Epithelial cell of prostate (primary cell): Measurements from ENCODE around the gene ABHD8.

Experiments
- DNase-seq: peaks from one replicate; pipeline ENCODE4 v3.0.0-alpha.2; 2011; ENCODE audit warnings: low read depth, low spot score
- H3K27ac ChIP-seq: fragments of 450-650 bp; 2 replicates; pipeline ENCODE4 v1.5.1; 2017; ENCODE audit warnings: mild to moderate bottlenecking

The ABHD8 gene, protein sequence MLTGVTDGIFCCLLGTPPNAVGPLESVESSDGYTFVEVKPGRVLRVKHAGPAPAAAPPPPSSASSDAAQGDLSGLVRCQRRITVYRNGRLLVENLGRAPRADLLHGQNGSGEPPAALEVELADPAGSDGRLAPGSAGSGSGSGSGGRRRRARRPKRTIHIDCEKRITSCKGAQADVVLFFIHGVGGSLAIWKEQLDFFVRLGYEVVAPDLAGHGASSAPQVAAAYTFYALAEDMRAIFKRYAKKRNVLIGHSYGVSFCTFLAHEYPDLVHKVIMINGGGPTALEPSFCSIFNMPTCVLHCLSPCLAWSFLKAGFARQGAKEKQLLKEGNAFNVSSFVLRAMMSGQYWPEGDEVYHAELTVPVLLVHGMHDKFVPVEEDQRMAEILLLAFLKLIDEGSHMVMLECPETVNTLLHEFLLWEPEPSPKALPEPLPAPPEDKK

DNA sequence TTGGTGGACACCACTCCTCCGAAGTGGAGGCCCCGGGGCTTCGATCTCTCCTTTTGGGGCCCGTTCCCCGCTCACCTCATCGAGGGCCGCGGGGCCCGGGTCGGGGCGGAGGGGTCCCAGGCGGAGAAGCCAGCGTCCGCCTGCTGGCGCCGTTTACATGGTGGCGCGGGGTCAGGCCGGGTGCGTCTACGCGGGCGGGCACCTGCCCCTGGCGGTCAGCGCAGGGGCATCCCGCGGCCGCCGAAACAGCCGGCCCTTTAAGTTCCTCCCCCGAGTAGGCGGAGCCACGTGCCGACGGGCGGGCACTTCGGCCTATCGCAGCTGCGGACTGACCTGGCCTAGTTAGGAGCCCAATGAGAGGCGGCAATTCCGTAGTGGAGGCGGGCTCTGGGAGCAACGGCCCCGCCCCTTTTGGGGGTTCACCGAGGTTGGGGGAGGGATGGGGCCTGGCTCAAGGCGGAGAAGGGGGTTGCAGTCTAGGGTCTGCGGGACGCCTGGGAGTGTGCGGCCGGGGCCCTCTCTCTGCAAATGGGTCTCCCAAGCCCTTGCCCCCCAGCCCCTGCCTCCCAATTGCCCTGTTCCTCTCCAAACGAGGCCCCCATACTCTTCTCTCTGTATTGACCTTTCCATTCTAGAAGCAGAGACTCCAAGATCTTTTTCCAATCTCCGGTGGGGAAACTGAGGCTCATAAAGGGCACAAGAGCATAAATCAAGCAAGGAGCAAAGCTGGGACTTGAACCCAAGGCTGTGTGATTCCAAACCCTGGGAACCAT lies at the start of gene ABHD8:
Gene ABHD8, minus strand, starts transcription at position 259 of the 773 bp plus-strand sequence. CDS start 1,809 bp downstream, outside the sequence.
- peak within 1 kb of the TSS; percentile 81 for H3K27ac ChIP-seq
- peak; percentile 68 for DNase-seq

DNA sequence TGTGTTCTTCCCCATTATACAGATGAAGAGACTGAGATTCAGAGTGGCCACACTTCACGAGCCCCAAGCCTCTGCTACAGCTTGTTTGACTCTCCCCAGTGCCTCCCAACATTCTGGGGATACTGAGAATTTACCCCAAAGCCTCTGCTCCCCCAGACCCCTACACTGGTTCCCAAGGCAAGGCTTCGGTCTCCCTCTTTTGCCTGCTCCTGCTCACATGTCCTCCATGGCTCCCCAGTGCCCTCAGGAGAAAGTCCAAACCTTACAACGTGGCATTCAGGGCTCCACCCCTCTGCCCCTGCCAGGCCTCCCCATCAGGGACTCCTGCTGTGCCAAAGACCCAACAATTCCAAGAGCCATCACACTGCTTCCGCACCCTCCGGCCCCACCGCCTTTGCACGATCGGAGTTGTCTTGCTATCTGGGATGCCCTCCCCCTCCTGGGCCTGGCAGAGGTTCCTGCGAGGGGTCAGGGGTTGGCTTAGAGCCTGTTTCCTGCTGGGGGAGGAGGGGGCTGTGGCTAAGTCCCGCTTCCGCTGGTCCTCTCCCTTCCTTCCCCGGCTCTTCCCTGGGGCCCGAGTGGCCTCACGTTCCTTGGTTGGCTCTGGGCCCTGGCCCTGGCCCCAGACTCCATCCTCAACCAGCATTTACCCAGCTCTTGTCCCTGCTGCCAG lies 49.5 kb upstream of the ABHD8 start:
- H3K27ac ChIP-seq, result no peak overlapping the region
- no peak for DNase-seq

DNA sequence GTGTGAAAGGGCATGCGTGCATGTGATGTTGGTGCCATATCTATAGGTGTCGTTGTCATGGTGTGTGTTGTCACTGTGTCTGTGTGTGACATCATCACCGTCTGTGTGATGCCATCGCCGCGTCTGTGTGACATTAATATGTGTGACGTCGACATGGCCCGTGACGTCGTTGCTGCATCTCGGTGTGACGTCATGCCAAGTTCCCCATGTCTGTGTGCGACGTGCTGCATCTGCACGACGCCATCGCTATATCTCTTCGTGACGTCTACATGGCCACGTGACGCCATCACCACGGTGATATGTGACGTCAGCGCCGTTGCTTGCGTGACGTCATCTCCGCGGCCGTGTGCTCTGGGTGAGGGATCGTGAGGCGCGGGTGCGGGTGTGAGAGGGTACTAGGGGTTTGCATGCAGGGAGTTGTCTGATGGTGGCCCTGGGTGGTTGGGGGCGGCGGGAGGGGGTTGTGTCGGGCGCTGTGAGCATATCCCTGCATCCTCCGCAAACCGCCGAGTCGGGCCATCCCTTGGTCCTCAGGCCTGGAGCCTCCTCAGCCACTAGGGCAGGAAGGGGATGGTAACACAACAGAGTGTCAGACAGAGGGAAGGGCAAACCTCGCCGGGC lies 48.7 kb upstream of the ABHD8 start:
- no peak for DNase-seq
- H3K27ac ChIP-seq, result no peak overlapping the region

DNA sequence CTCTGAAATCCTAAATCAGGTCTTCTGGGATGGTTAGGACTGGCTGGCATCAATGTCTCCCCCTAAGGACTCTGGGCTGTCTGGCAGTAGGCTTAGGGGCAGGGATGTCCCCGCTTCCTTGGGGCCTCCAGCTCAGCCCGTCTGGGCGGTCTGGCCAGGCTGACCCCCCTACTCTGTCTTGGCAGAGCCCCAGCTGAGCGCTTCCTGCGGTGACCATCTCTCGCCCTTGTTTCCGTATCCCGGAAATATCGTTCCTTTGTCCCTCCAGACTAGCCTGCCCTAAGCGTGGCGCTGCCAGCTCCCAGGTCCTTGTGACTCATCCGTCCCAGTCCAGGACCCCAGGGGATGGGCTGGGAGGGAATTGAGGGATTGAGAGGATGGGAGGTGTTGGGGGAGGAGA lies 45.5 kb upstream of the ABHD8 start:
- no peak overlapping the region for H3K27ac ChIP-seq
- no peak for DNase-seq

DNA sequence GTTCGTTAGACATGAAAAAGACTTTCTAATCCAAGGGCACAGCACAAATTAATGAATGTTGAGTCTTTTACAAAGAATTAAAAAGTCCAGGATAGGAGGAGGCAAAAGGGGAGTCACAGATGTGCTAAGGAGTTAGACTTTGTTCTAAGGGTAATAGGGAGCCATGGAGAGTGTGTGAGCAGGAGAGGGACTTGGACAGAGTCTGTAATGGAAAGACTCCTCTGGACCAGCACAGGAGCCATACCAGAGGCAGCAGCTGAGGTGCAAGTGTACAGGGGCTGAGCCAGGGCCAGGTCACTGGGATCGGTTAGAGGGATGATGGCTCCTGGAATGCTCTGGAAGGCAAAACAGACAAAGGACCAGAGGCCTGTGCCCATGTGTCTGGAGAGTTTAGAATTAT lies 44.7 kb upstream of the ABHD8 start:
- no peak overlapping the region for H3K27ac ChIP-seq
- no peak for DNase-seq

DNA sequence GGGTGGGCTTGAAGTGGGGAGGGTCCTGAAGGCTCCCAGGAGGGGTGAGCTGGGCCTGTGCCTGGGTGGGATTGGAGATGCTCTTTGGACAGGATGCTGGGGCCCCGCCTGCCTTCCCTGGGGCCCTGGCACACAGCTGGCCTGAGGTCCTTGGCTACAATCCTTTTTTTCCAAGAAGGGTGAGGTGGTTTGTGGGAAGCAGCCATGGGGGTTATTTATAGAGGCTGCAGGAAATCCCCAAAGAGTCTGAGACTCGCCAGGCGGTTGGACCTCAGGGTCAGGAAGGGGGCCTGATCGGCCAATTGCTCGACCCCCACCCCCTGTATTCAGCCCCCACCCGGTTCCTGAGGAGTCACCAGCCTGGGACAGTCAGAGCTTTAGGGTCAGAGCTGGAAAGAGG lies 44.1 kb upstream of the ABHD8 start:
- no peak for DNase-seq
- no peak overlapping the region for H3K27ac ChIP-seq

DNA sequence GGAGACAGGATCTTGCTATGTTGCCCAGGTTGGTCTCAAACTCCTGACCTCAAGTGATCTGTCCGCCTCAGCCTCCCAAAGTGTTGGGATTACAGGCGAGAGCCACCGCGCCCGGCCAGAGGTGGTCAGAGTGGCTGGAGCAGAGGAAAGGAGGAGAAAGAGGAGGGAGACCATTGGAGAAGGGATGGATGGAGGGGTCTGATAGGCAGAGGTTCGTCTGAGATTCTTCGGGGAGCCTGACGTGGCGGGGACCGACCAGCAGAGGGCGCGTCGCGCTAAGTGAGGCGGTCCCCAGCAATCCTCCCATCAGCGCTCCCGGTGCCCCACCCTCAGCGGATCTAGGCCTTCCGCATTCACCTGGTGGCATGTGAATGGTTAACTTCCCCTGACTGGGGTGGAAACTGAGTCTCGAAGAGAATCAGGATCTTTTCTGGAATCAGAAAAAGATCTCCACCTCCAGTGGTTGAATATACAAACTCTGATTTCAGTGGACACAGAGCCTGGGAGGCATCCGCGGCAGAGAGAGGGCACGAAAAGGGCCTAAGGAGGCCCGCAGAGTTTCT lies 43.0 kb upstream of the ABHD8 start:
- DNase-seq, result no peak

DNA sequence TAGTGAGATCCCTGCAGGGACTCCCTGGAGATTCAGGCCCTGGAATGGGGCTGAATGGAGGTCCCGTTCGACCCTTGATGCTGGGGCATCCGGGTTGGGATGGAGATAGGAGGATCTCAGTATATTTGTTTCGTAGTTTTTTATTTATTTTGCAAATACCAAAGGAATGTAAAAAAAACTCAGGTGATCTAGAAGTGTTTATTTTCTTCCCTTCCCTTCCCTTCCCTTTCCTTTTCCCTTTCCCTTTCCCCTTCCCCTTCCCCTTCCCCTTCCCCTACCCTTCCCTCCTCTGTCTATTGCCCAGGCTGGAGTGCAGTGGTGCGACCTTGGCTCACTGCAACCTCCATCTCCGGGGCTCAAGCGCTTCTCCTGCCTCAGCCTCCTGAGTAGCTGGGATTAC lies 38.6 kb upstream of the ABHD8 start:
- DNase-seq, result no peak
- no peak overlapping the region for H3K27ac ChIP-seq

More for the DNA sequence above, 43.0 kb upstream of the ABHD8 start:
- H3K27ac ChIP-seq, result no peak overlapping the region

DNA sequence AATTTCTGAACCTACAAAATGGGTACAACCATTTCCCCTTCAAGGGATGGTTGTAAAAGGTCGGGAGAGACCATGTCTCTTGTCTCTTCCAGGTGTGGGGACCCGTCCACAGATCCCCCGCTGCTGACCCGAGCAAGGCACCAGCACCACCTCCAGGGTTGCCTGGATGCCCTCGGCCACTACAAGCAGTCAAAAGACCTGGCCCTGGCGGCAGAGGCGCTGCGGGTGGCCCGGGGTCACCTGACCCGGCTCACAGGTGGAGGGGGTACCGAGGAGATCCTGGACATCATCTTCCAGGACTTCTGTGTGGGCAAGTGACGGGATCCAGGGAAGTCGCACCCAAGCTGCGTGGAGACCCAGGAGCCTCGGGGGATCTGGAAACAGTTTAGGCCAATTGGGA lies 38.2 kb upstream of the ABHD8 start:
- no peak overlapping the region for H3K27ac ChIP-seq
- DNase-seq, result no peak

DNA sequence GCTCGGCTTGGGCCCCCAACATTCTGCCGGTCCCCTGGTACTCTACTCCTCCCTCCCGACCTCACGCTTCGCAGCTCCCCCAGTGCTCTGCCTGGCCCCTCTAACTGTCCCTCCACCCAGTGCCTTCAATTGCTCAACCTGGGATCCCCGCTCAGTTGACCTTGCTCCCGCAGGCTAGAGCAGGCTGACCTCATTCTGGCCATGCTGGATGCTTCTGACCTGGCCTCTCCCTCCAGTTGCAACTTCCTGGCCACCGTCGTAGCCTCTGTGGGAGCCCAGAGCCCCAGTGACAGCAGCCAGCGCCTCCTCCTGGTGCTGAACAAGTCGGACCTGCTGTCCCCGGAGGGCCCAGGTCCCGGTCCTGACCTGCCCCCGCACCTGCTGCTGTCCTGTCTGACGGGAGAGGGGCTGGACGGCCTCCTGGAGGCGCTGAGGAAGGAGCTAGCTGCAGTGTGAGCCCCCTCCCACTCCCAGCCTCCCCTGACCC lies 37.7 kb upstream of the ABHD8 start:
- no peak overlapping the region for H3K27ac ChIP-seq
- no peak for DNase-seq

DNA sequence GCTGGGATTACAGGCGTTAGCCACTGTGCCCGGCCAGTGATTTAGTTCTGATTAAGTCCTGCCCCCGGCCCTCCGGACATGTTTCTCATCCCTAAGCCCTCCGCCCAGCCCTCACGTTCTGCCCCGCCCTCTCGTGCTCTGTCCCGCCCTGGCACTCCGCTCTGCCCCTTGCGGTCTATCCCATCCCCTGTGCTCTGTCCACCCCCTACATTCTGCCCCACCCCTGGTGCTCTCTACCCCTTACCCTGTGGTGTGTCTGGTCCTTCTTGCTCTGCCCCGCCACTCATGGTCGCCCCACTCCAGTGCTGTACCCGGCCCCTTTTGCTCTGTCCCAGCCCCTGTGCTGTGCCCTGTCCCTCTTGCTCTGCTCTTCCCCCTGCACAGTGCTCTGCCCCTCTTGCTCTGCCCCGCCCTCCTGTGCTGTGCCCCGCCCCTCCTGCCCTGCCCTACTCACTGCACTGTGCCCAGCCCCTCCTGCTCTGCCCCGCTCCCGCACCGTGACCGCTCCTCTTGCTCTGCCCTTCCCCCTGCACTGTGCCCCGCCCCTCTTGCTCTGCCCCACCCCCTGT lies 37.2 kb upstream of the ABHD8 start:
- no peak overlapping the region for H3K27ac ChIP-seq
- DNase-seq, result no peak

DNA sequence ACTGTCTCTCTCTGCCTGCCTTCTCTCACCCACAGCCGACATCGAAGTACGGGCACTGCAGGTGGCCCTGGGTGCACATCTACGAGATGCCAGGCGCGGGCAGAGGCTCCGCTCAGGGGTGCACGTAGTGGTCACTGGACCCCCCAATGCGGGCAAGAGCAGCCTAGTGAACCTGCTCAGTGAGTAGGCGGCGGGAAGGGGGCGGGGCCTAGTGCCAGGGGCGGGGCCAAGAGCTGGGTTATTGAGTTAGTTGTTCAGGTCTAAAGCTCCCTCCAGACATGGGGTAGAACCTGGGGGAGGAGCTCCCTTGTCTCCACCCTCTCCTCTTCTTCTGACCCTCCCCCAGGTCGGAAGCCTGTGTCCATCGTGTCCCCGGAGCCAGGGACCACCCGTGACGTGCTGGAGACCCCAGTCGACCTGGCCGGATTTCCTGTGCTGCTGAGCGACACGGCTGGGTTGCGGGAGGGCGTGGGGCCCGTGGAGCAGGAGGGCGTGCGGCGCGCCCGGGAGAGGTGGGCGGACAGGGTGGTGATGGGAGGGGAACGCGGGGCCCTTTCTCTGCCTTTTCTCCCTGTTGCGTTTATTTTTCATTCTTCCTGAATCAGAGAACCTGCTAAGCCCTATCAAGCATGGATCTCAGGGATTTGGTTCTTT lies 36.0 kb upstream of the ABHD8 start:
- DNase-seq, result no peak

DNA sequence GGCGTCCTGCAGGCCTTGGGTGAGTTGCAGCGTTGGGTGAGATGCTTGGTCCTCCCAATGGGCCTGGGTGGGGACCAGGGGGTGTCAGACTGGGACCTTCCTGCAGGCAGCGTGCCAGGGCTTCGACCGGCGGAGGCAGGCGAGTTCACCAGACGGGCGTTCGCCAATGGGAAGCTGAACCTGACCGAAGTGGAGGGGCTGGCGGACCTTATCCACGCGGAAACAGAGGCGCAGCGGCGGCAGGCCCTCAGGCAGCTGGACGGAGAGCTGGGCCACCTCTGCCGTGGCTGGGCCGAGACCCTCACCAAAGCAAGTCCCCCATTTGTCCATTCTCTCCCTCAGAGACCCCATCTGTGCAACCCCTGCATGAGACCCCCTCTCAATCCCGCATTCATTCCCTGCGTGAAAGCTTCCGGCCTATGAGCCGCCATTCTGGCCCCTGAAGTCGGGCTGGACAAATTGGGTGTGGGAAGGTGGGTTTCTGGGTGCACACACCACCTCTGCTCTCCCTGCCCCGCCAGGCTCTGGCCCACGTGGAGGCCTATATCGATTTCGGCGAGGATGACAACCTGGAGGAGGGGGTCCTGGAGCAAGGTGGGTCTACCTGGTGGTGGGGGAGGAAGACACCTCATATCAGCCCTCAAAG lies 35.3 kb upstream of the ABHD8 start:
- no peak for DNase-seq

More for the DNA sequence above, 36.0 kb upstream of the ABHD8 start:
- H3K27ac ChIP-seq, result no peak overlapping the region

DNA sequence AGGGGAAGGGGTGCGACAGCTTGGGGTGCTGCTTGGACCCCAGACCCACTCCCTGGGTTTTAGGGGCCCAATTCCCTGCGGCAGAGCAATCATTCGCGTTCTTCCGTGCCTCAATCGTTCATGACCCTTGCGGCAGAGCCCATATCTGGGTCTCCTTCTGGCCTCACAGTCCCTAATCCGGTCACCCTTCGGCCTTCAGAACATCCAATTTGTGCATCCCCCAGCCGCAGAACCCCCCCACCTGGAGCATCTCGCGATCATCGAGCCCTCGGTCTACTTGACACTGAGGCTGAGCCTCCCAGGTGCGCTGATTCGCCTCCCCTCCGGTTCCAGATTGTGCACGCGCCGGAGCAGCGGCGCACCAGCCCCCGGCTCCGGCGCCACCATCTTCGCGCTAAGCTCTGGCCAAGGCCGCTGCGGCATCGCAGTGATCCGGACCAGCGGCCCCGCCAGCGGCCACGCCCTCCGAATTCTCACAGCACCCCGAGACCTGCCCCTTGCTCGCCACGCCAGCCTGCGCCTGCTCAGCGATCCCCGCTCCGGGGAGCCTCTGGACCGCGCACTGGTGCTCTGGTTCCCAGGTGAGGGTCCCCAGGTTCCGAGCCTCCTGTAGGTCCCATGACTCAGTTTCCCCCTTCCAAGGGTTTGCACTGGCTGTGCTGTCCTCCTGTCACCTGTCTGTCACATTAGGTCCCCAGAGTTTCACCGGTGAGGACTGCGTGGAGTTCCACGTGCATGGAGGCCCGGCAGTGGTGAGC lies 34.6 kb upstream of the ABHD8 start:
- DNase-seq, result no peak
- H3K27ac ChIP-seq, result peak overlapping the region; percentile 95

More for the DNA sequence above, 35.3 kb upstream of the ABHD8 start:
- H3K27ac ChIP-seq, result no peak overlapping the region

DNA sequence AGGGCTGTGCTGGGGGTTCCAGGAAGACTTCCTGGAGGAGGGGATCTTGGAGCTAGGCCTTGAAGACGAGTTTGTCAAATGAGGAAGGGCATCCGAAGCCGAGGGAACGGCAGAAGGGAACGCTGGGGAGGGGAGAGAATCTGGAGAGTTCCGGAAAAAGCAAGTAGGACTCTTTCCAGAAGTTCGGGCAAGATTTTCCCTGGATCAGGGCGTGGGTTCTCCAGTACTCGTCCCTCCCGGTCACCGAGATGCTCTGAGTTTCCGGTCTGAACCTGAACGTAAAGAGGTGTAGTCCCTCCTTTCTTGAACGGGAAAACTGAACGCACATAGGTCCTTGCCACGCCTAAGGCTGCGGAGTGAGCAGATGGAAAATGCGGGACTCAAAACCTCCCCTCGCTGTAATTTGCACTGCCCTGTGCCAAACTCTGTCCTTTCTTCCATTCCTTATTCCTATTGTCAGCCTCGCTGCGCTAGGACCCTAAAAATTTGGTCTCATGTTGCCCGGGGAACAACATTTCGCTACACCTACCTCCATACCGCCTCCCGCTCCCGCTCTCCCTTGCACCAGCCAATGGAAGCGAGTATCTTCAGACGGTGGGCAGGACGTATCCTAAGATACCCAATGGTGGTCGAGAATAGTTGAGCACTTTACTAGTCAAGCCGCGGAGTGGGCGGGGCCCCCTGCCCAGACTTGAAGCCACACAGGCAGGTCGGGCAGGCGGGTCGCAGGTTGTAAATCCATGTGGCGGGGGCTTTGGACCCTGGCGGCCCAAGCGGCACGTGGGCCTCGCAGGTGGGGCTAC lies 33.8 kb upstream of the ABHD8 start, which contains the start of gene GTPBP3:
Gene GTPBP3, plus strand, starts transcription at position 682 of the 803 bp plus-strand sequence. Its CDS starts 59 bp downstream, at position 741.
- peak; percentile 95 for DNase-seq
- peak within 1 kb of the TSS; percentile 95 for H3K27ac ChIP-seq

DNA sequence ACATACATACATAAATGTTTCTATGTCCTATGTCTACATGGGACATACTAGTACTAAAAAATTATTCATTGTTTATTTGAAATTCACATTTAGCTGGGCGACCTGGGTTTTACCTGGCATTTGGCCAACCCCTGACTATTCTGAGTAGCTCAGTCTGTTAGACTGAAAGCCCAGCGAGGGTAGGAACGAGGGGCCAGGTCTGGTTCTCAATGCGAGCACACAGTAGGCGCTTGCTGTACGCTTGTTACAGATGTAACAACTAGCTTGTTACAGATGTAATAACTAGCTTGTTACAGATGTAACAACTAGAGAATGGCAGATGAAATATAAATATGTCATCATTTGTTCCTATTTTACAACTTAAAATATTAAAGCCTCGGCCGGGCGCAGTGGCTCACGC lies 32.4 kb upstream of the ABHD8 start:
- peak overlapping the region; percentile 95 for H3K27ac ChIP-seq
- no peak for DNase-seq
